Activated gamma-delta T cell (primary cell): ENCODE measurements around the gene ATXN7L1.
"Not testable (repeated sequence)": the region's sequence is repeated elsewhere in the genome, so short reads cannot be mapped to it uniquely, and the experiment has no call there.

Experiments used
- DNase-seq: peaks from one replicate; lab custom pipeline; 2025; lab: John Stamatoyannopoulos, UW

Gene ATXN7L1

DNA sequence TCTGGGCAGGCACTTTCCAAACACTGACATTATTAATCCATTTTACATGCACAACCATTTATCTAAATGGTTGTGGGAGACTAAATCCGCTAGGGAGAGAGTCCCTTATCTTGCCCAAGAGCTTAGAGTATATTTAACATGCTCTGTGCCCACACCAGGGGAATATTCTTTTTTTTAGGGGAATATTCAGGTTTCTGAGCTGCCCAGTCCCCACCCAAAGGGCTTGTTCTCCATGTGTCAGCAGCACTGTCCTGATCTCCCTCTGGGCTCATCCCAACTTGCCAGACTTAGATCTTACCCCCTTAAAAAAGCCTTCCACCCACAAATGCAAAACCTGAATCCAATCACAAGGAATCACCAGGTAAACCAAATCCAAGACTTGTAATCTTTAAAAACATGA is 132.1 kb downstream of the ATXN7L1 start:
- no peak for DNase-seq

- no peak for DNase-seq
These were observed 132.9 kb downstream of the ATXN7L1 start for GRCh38 chr7:105743351-105744090.

DNA sequence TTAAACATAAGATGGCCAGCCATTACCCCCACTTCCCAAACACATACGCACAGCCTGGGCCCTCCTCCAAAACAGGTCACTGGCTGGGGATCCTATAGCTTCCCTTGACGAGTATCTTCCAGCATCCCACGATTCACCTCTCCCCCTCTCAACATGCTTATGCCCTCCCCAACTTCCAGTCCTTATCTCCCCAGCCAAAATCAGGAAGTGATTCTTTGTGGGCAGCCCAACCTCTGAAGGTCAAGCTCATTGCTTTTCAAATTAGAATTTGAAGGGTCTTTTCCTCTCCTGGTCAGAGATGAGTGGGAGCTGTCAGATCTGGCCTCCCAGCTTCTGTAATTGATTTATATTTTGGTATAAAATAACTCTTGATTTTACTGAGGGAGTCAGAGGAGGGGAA is 133.6 kb downstream of the ATXN7L1 start:
- DNase-seq: no peak

- DNase-seq: no peak
These were observed 134.4 kb downstream of the ATXN7L1 start for GRCh38 chr7:105741982-105742381.

- no peak for DNase-seq
These were observed 138.3 kb downstream of the ATXN7L1 start for GRCh38 chr7:105738133-105738532.

- DNase-seq: no peak
These were observed 142.2 kb downstream of the ATXN7L1 start for GRCh38 chr7:105734233-105734632.

DNA sequence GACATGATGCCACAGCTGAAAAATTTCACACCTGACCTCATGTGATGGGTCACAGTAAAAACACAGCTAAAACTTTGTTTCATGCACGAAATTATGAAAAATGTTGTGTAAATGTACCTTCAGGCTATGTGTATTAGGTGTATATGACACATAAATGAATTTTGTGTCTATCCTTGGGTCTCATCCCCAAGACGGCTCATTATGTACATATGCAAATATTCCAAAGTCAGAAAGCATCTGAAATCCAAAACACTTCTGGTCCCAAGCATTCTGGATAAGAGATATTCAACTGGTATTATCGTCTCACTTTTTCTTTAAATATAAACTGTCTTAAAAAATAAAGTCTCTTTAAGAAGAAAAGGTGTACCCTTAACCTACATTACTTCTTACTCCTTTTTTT is 145.4 kb downstream of the ATXN7L1 start:
- DNase-seq: no peak

DNA sequence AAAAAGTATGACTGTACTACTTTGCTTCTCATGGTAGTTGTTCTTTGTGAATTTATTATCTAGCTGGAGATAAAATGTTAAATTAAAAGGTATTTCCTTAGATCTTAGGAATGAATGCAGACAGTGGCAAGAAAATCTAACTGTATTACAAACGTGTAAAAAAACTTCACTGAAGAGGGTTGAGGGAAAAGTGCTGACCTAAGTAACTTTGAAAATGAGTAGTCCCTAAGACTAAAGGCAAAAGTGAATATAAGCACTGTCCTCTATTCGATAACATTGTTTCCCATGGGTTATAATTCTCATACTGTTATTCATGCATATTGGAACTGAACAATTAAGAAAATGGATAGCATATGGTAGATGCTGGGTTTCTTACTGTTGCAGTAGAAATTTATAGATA is 148.4 kb downstream of the ATXN7L1 start:
- no peak for DNase-seq

GRCh38 chr7:105724688-105725087 is 151.7 kb downstream of the ATXN7L1 start:
- no peak for DNase-seq

GRCh38 chr7:105723572-105723971 is 152.8 kb downstream of the ATXN7L1 start:
- no peak for DNase-seq

- DNase-seq: no peak
These were observed 154.8 kb downstream of the ATXN7L1 start for GRCh38 chr7:105721571-105722104.

- no peak for DNase-seq
These were observed 156.5 kb downstream of the ATXN7L1 start for GRCh38 chr7:105719919-105720318.

DNA sequence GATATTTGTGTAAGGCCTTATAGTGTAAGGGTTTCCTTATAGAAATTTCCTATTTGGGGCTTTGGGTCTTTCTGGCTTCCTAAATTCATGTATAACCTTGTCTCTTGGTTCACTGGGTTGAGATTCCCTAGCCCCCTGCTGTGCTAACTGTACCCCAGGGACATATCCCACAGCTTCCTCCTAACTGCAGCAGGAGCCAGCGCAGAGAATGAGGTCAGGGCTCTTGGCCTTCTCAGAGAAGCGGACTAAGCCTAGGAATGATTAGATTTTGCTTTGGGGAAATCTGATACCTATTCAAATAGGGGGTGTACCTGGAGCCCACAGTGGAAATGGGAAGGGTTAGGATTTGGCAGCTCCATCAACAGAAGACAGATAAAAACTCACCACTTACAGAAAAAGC is 157.0 kb downstream of the ATXN7L1 start:
- no peak for DNase-seq

GRCh38 chr7:105718511-105718925 is 157.9 kb downstream of the ATXN7L1 start:
- no peak for DNase-seq

GRCh38 chr7:105715528-105715927 is 160.9 kb downstream of the ATXN7L1 start:
- DNase-seq: no peak

DNA sequence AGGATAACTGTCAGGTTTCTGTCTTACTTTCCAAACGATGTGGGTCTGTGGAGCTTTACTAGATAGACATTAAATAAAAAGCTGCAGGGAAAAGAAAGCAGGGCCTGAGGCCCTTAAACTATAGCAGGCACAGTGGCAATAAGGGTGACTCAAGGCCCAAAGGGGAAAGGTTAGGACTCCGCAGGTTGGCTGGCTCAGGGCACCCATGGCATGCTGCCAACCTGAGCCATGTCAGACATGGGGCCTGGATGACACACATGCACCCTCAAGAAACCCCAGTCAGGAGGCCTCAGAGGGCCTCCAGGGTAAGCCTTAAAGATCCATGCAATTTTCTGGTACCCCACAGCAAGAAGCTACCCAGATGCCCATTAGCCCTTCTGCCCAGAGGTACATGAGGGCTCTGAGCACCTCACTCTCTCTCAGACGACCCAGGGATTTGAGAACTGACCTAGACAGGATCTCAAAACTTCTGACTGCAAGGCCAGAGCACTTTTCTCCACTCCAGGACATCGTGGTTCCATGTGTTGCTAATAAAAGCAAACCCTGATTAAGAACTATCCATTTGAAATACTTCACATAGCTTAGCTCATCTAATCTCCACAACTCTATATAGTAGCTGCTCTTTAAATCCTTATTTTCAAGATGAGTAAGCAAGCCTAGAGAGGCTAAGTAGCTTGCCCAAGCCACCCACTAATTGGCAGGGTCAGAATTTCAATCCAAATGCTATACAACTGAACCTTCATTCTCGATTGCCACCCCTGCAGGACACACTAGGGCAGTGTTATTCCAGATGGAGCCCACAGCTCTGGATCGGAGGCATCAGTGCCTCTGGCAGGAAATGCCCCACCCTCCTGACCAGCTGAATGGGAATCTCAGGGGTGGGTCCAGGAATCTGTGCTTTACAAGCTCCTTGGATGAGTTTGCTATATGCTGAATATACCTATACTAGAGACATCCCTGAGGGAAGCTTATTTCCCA is 162.6 kb downstream of the ATXN7L1 start:
- no peak for DNase-seq

DNA sequence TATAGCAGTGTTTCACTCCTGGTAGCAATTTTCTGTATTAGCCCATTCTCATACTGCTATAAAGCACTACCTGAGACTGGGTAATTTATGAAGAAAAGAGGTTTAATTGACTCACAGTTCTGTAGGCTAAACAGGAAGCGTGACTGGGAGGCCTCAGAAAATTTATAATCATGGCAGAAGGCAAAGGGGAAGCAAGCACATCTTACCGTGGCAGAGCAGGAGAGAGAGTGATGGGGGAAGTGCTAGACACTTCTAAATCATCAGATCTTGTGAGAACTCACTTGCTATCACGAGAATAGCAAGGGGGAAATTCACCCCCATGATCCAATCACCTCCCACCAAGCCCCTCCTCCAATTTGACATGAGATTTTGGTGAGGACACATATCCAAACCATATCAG is 163.5 kb downstream of the ATXN7L1 start:
- DNase-seq: no peak

DNA sequence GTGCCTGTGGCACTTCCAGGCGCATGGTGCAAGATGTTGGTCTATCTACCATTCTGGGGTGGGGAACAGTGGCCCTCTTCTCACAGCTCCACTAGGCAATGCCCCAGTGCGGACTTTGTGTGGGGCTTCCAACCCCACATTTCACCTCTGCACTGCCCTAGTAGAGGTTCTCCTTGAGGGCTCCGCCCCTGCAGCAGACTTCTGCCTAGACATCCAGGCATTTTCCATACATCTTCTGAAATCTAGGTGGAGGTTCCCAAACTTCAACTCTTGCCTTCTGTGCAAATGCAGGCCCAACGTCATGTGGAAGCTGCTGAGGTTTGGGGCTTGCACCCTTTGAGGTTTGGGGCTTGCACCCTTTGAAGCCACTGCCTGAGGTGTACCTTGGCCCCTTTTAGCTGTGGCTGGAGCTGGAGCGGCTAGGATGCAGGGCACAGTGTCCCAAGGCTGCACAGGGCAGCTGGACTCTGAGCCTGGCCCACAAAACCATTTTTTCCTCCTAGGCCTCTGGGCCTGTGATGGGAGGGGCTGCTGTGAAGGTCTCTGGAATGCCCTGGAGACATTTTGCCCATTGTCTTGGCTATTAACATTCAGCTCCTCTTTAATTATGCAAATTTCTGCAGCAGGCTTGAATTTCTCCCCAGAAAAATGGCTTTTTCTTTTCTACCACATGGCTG is 164.5 kb downstream of the ATXN7L1 start:
- no peak for DNase-seq

DNA sequence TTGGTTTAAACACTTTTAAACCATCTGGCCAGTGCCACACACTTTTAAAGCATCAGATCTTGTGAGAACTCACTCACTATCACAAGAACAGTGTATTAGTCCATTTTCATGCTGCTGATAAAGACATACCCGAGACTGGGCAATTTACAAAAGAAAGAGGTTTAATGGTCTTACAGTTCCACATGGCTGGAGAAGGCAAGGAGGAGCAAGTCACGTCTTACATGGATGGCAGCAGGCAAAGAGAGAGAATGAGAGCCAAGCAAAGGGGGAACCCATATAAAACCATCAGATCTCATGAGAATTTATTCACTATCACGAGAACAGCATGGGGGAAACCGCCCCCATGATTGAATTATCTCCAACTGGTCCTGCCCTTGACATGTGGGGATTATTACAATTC is 165.7 kb downstream of the ATXN7L1 start:
- DNase-seq: not testable (repeated sequence)

DNA sequence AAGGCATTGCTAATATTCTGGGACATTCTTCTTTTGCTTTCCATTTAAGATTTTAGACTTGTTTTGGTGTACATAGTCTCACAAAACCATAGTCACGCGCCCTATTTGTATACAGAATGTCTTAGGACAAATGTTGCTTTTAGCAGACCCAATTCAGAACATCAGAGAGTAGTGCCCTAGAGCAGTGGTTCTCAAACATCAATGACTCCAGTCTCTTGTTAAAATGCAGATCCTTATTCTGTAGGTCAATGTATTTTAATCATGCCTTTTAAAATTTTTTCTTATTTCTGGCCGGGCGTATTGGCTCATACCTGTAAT is 167.7 kb downstream of the ATXN7L1 start:
- DNase-seq: no peak

DNA sequence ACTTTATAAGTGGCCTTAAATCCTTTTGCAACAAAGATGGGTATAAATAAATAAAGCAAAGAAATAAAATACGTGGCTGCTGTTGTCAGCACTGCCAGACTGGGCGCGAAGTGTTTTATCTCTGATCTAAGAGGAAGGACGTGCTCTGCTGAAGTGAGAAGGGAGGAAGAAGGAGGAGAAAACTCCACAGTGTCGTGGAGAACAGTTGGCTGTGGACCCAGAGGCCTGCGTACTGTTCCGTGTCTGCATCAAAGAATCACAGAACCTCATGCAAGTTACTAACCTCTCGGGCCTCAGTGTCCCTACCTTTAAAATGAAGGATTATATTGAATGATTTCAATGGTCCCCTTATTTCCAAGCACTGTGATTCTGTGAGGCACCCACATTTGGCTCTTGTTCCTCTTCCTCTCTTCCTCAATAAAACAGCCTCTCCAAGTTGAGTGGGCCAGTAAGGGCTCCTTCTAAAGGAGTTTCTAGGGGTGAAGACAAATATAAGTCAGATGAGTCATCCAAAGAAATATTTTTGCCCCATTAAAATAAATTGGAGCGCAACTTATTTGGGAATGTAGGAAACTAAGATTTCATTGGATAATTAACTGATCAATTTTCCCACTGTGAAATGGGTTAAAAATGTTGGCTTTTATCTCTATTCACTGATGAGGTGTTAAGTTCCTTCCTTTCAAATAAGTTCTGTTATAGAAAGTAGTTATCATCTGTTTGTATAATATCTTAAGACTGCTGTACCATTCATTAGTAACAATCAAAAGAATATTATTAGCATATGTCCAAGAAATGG is 168.2 kb downstream of the ATXN7L1 start:
- no peak for DNase-seq

DNA sequence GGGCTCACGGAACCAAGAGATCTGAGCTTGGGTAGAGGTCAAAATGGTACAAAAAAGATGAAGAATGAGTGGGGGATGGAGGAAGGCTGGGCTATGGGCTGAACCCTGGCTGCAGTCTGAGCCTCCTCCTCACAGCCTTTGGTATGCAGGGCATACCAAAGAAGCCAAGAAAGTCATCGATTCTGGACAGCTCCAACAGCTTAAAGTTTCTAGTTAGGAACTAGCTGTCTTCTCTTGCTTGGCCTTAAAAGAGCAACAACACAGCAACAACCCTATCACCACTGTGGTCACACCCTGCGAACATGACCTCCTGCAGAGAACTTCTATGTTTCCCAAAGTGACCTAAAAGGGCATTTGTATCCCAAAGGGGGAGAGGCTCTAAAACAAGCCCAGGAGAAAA is 169.0 kb downstream of the ATXN7L1 start:
- DNase-seq: no peak
